HG02943 (cell line): ENCODE measurements around the gene BATF3.
"Not testable (repeated sequence)": the region's sequence is repeated elsewhere in the genome, so short reads cannot be mapped to it uniquely, and the experiment has no call there.

Experiments
- ATAC-seq: cut with Tn5 transposase; IDR thresholded peaks from one replicate; pipeline ENCODE4 v1.9.1; 2021; ENCODE audit warnings: mild to moderate bottlenecking, low read depth, moderate library complexity; ENCODE audit not compliant: unreplicated experiment

BATF3 gene

DNA sequence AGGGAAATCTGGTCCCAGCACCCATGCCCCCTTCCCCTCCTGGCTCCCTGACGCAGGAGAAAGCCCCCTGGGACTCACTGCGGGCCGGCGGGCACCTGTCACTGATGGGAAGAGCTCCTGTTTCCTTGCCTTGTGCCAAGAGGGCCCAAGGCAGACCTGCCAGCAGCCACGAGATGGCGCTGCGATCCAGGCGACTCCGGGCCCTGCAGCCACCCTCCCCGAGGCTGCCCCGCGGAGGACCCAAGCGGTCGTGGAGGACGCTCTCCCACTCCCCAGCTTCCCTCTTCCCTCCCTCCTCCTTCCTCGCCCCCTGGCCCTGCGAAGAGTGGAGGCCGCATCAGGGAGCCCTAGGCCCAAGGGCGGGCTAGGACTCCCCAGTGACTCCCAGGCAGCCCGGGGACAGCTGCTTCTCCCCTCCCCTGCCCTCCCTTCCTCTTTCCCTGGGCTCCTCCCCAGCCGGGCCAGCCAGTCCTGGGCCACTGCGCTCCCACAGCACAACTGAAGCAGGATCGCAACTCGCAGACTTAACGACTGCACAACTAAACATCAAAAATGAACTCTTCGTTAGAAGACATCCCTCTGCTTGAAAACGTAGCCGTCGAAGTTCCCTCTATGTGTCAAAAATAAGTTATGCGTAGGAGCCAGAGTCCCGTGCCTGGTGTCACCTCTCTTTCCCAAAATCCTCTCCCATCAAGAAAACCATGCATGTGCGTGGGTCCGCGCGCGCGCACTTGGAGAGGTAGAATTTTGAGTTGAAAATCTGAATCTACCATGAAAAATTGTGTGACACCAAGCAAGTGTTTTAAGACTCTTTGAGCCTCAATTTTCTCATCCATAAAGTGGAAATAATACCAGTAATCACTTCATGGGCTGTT lies 34.2 kb downstream of the BATF3 start:
- peak; percentile 81 for ATAC-seq

DNA sequence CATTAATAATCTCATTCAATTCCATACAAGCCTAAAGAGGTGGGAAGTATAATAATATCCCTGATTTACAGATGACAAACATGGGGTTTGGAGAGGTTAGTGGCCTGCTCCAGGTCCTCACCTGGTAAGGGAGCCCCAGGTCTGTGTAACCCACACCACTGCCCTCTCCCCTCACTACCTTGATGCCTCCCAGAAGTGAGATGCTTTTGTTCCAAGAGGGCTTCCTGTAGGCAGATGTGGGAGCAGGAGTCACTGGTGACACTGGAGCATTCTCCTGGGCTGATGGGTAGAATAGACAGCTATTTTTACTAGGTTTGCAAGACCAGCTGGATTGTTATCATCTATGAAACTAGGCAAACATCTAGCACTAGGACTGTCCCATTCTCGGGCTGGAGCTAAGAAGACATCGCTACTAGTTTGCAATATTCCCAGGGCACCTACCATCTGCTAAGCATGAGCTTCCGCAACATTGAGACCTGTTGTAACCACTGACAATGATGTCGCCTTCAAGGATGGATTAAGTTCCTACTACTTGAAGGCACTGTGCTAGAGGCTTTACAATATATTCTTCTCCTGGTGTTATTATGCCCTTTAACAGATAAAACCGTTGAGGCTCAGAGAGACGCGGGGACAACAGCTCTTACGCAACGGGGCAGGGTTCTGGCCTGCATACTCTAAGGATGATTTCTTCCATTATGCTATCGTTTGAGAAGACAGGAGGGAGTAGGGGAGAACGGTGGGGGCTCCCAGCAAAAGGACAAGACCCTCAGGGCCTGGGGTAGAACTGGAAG lies 35.0 kb downstream of the BATF3 start:
- no peak for ATAC-seq

GRCh38 chr1:212658250-212658649 lies 41.4 kb downstream of the BATF3 start:
- ATAC-seq = not testable (repeated sequence)

- ATAC-seq = no peak
Observed at GRCh38 chr1:212656730-212657129, 42.9 kb downstream of the BATF3 start.

GRCh38 chr1:212655668-212656440 lies 43.8 kb downstream of the BATF3 start:
- ATAC-seq = no peak

DNA sequence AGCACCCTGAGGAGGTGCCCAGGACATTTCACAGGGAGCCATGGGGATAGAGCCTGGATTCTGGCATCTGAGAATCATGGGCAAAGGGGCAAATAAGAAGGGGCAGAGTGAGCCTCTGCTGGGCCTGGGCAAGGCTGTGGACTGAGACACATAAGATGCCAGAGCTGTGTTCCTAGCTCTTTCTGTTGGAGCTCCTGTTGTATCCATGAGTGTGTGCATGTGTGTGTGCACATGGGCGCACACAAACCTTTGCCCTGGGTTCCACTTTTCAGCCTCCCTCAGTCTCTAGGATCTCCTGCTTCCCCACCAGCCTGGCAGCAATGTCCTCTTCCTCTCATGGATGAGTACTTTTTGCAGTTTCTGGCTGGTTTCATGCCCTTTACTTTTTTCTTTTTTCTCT lies 47.0 kb downstream of the BATF3 start:
- no peak for ATAC-seq

DNA sequence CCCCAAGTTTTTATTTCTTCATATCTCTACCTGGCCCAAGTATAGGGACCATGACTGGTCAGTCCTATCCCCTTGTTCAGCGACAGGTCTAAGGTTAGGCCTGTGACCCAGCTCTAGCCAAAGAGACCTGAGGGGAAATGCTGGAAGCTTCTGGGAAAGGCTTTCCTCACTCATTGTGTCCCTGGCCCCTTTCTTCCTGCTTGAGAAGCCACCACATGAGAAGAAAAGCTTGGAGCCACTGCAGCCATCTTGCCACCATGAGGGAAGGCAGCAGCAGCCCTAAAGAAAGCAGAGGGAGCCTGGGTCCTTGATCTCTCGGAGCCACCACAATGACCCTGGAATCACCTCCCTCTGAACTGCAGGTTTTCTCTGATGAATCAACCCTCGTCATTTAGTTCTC lies 47.7 kb downstream of the BATF3 start:
- no peak for ATAC-seq

GRCh38 chr1:212651521-212651920 lies 48.1 kb downstream of the BATF3 start:
- ATAC-seq = no peak

DNA sequence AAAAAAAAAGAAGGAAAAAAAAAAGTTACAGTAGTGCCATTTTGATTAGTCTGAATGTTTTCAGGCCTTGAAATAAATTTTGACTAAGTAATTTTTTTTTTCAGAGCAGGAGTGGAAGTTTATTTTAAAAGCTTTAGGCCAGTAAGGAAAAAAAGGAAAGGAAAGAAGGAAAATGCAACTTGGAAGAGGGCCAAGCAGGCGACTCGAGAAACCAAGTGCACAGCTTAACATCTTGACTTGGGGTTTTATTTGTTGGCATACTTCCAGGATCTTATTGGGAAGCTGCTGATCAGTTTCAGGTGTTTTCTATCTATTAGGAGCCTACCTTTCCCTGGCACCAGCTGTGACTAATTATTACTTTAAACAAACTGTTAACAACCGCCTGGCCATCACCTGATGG lies 49.4 kb downstream of the BATF3 start:
- no peak for ATAC-seq

DNA sequence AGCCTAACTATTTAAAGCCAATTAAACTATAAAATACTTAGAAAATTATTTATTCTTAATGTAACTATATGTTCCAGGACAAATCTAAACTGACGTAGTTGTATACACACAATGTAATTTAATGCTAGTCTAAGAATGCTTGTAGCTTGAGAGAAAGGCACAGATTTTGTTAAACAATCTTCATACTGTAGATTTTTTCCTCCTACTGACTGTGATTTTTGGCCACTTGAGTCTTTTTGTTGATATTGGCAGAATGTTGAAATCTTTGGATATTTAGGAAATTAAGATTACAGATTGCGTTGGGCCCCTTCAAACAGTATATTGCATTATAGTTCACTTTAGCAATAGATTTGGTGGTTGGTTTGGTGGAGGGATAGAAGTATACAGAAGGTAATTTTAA lies 50.6 kb downstream of the BATF3 start:
- ATAC-seq = no peak

GRCh38 chr1:212648431-212648830 lies 51.2 kb downstream of the BATF3 start:
- no peak for ATAC-seq

- no peak for ATAC-seq
Observed at GRCh38 chr1:212647004-212647403, 52.6 kb downstream of the BATF3 start.

- no peak for ATAC-seq
Observed at GRCh38 chr1:212646588-212646987, 53.1 kb downstream of the BATF3 start.

DNA sequence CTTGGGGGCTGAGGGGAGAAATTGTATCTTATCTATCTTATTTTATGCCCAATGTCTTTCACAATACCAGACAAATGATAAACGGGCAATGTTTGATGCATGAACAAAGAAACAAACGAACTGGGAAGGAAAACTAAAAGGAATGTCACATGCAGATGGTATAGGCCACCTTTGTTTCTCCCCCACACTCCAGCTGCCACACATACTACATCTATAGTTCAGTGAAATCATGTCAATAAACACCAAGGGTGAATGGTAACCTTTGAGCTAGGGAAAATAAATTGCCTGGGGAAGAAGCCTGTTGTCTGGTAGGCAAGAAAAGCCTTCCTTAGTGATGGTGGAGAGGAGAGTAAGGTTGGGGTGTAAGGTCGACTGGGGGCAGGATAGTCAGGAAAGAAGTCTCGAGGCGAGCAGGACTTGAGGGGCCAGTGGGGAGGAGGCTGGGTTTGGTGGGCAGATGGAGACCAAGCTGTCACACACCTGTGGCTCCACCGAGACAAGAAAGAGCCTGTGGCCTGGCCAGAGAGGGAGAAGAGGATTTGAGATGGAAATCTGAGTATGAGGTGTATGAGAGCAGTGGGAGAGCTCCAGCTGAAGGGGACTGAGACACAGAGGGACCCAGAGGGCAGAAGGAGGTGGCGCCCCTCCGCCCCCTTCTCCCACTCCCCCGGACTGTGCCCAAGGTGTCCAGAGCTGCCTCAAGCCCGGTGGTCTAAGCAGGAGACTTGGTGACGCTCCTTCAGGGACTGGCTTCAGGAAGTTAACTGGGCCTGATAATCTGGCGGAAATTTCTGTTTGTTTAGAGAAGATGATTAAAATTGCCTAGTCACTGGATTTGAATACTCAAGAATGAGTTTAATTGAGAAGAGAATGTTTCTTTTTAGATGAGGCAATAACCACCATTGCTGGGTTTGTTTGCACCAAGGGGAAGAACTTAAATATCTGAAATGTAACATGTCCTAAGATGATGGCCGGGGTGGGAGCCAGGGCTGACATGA lies 53.8 kb downstream of the BATF3 start:
- ATAC-seq = no peak

- no peak for ATAC-seq
Observed at GRCh38 chr1:212644866-212645545, 54.6 kb downstream of the BATF3 start.

DNA sequence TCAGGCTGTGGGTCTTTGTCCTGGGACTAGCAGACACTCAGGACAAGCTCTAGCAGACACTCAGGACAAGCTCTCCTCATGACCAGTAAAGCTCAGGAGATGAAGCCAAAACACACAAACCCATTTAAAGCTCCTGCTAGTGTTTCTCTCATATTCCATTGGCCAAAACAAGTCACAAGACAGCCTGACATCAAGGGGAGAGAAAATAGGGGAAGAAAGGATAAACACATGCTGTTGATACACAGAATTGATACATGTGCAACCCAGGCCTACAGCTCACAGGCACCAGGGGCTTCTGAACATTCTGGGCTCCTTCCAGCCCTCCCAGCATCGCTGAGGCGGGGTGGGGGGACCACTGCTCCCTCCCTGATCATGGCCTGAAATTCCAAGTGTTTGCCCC lies 55.8 kb downstream of the BATF3 start:
- ATAC-seq = no peak

DNA sequence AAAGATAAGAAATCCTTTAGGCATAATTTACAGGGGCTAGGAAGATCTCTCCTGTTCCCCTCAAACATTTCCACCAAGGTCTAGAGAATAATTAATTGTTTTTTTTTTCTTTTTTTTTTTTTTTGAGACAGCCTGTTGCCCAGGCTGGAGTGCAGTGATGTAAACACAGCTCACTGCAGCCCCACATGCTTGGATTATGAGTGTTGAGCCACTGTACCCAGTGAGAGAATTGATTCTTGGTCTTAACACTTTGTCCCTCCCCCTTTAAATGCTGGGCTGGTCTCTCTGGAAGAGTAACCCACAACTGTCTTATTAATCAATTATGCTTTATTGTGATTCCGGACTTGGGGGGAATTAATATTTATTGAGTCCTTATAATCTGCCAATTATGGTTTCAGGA lies 57.7 kb downstream of the BATF3 start:
- ATAC-seq = no peak

DNA sequence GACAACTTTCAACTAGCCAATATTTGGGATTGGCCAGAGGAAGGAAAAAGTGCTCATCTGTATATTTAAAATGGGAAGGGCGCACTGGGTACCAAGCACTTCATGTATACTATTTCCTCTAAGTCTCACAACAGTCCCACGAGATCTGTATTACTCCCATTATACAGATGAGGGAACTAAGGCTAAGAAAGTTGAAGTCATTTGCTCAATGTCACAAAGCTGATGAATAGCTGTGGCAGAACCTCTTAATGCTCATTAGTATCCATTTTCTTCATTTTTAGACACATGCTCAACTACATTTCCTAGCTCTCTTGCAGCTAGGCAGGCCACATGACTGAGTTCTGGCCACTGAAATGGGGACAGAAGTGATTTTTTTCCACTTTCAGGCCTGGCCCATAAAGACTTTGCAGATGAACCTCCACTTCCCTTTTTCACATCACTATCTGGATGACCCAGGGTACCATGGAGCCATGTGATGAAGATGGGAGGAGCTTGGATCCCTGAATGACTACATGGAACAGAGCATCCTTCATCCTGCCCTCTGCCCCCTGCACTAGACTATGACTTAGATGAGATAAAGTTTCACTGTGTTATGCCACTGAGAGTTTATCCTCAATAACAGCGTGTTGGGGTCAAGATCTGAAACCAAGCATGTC lies 59.3 kb downstream of the BATF3 start:
- ATAC-seq = no peak

- not testable (repeated sequence) for ATAC-seq
Observed at GRCh38 chr1:212639524-212639923, 60.1 kb downstream of the BATF3 start.
